ENCODE data around the gene PPP2R3A.

GRCh38 chr3:136122006-136122405 is 156.5 kb downstream of the PPP2R3A start:
- TF ChIP-seq CTCF (conservative IDR thresholded peaks at IDR 0.05; ENCODE audit: low read depth in 2 of 2) (no peak), EZH2phosphoT487 (IDR thresholded peaks at IDR 0.05; ENCODE audit: unreplicated experiment) (no peak), STAT1 (IDR thresholded peaks at IDR 0.05; ENCODE audit: unreplicated experiment) (no peak), CREB1 (CRISPR knock-in tag; IDR thresholded peaks at IDR 0.05; ENCODE audit: low read depth) (no peak), EZH2 (IDR thresholded peaks at IDR 0.05; ENCODE audit: low read depth, unreplicated experiment) (no peak), REST (IDR thresholded peaks at IDR 0.05; ENCODE audit: unreplicated experiment) (no peak), POLR2AphosphoS5 (IDR thresholded peaks at IDR 0.05; ENCODE audit: low read depth) (no peak)
